ENCODE data around the gene SLCO3A1.

Gene SLCO3A1

DNA sequence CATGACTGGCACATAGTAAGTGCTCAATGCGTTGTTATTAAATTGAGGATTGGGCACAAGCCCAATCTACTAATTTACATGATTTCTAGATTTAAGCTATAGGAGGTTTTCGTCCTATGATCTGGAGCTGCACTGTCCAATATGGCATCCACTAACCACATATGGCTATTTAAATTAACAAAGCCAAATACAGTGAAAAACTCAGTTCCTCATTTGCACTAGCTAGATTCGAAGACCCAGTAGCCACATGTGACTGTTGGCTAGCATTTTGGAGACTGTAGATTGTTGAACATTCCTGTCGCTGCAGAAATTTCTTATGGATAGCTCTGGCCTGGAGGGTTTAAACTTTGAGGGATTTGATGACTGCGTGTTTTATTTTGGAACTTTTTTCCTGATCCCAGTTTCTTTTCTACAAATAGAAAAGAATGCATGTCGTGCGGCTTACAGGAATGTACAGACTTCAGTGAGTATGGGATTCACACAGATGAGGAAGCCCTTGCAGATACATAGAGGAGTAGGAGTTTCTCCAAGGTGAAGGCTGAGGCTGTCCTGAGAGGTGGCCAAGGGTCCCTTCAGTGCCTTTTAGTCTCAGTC lies 82.8 kb downstream of the SLCO3A1 start:
- no peak for DNase-seq (ENCODE audit: low read depth)
- no peak overlapping the region for H3K4me3 ChIP-seq (ENCODE audit: control insufficient read depth, low read depth, low read length)
- TF ChIP-seq, protein P1, sequence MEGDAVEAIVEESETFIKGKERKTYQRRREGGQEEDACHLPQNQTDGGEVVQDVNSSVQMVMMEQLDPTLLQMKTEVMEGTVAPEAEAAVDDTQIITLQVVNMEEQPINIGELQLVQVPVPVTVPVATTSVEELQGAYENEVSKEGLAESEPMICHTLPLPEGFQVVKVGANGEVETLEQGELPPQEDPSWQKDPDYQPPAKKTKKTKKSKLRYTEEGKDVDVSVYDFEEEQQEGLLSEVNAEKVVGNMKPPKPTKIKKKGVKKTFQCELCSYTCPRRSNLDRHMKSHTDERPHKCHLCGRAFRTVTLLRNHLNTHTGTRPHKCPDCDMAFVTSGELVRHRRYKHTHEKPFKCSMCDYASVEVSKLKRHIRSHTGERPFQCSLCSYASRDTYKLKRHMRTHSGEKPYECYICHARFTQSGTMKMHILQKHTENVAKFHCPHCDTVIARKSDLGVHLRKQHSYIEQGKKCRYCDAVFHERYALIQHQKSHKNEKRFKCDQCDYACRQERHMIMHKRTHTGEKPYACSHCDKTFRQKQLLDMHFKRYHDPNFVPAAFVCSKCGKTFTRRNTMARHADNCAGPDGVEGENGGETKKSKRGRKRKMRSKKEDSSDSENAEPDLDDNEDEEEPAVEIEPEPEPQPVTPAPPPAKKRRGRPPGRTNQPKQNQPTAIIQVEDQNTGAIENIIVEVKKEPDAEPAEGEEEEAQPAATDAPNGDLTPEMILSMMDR (conservative IDR thresholded peaks at IDR 0.05; ENCODE audit: control insufficient read depth, insufficient read depth, low read depth, low read length), result no peak

DNA sequence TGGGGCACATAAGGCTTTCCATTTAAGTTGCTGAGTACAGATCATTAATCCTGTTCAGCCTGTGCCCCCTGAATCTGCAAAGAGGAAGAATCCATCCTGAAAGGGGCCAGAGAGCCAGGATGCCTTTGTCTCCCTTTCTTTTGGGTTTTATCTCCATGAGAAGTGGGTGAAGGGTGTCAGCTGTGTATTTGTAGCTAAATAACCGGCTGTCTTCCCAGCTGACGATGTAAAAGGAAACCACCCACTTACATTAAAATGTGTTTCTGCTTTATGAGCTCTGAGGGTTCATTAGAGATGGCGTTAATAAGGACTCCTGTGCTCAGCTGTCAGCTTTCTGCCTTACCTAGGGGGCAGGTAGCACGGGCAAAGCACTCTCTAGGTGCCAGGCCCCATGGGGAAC lies 83.4 kb downstream of the SLCO3A1 start:
- TF ChIP-seq, protein P1 (conservative IDR thresholded peaks at IDR 0.05; ENCODE audit: control insufficient read depth, insufficient read depth, low read depth, low read length), result no peak
- DNase-seq (ENCODE audit: low read depth), result no peak
- H3K4me3 ChIP-seq (ENCODE audit: control insufficient read depth, low read depth, low read length), result no peak overlapping the region

DNA sequence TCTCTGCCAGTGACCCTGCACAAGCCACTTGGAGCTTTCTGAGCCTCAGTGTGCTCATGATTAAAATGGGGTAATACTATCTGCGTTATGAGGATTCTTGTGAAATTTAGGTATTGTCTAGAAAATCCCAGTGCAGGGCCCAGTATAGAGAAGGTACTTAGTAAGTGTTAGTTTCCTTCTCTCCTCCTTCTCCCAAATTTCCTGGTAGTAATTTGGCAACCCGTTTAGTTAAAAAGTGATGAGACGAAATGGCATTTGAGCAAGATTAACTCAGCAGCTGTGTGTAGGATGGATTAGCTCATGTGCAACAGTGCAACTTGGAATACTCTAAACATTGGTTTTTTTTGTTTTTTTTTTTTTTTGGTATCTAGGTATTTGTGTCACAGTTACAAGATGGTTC lies 84.6 kb downstream of the SLCO3A1 start:
- TF ChIP-seq, protein P1 (conservative IDR thresholded peaks at IDR 0.05; ENCODE audit: control insufficient read depth, insufficient read depth, low read depth, low read length), result no peak
- H3K4me3 ChIP-seq (ENCODE audit: control insufficient read depth, low read depth, low read length), result no peak overlapping the region
- peak; percentile 27 for DNase-seq (ENCODE audit: low read depth)

DNA sequence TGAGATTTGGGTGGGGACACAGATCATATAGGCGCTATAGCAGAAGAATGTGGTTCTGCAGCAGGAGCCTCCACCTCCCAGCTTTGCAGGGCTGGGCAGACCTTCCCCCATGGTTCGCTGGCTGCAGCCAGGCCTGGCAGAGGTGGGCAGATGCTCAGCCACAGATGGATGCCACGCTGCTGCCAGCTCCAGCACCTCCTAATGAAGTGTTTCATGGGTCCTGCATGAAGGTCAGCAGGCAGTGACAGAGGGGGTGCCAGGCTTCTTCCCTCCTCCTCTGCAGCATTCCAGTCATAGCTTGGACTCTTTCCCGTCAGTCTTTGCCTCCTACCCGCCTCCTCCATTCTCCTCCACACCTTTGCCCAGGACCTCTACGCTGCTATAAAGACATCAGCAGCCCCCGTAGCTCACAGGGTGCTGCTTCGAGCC lies 85.9 kb downstream of the SLCO3A1 start:
- no peak overlapping the region for H3K4me3 ChIP-seq (ENCODE audit: control insufficient read depth, low read depth, low read length)
- TF ChIP-seq, protein P1 (conservative IDR thresholded peaks at IDR 0.05; ENCODE audit: control insufficient read depth, insufficient read depth, low read depth, low read length), result no peak
- DNase-seq (ENCODE audit: low read depth), result no peak

DNA sequence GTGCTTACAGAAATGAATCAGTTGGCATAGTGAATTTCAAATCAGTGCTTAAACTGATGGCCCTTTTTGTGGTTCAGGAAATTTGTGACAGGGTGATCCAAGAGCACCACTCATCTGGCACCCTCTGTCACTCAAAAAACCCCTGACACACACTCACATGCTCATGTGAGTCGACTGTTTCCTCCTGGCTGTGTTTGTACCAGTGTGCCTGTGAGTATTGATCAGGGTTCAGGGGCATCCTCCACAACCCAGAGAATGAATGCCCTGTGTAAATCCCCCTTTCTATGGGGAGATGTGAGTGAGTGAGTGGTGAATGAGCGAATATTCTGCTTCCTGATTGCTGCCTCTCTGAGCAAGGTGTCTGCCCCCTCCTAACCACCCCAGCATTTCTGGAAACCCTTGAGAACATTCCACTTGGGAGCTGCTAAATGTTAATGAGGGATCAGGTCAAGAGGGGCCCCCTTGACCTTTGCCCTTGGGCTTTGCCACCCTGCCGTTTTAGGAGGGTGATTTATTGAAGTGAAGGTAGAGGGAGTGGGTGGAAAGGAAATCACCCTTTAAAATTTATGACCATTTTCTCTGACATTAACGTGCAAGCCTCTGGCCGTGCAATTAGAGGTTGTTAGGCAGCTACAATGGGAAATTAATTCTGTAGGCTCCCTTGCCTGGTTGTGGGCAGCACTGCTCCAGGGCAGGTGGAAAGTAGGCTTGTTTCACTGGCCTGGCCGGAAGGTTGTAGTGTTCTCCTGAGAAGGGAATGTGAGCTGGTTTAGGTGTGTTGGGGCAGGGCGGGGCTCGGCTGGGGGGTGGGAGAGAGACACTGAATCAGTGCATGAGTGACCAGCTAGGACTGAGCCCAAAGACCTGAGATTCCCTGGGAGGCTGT lies 87.2 kb downstream of the SLCO3A1 start:
- no peak overlapping the region for H3K4me3 ChIP-seq (ENCODE audit: control insufficient read depth, low read depth, low read length)
- TF ChIP-seq, protein P1 (conservative IDR thresholded peaks at IDR 0.05; ENCODE audit: control insufficient read depth, insufficient read depth, low read depth, low read length), result no peak
- peak; percentile 24 for DNase-seq (ENCODE audit: low read depth)

DNA sequence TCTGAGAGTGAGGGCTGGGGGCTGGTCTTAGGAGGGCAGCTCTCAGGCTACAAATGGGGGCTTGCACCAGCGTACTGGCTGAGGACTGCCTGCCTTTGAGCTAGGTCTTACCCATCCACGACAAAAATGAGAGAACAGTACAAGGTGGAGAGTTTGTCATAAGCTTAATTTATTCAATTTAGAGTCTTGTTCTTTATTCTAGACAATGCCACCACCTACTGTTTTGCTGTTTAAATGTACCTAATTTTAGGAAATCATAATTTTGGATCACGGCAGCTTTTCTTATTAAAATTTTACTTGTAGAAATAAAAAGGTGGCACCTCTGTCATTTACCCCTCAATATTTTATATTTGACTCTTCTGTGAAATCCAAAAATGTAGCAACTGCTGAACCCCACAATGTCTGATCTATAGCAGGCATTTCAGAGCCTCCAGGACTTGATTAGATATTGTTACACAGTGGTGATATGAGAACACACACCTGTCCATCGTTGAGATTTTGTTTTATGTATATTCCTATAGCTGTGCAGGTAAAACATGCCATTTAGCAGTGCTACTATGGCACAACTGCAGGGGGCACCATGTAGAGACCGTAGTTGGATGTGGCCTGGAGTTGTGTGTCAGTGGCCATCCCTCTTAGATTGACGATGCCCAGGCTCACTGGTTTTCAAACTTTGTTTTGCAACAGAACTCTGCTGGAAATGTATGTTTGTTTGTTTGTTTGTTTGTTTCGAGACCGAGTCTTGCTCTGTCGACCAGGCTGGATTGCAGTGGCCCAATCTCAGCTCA lies 88.6 kb downstream of the SLCO3A1 start:
- TF ChIP-seq, protein P1 (conservative IDR thresholded peaks at IDR 0.05; ENCODE audit: control insufficient read depth, insufficient read depth, low read depth, low read length), result no peak
- DNase-seq (ENCODE audit: low read depth), result peak; percentile 30
- H3K4me3 ChIP-seq (ENCODE audit: control insufficient read depth, low read depth, low read length), result no peak overlapping the region

Data from fibroblast of mammary gland (primary cell).